Cardiac fibroblast (primary cell): ENCODE results near the gene LRRC8A.
"Not testable (repeated sequence)": the region's sequence is repeated elsewhere in the genome, so short reads cannot be mapped to it uniquely, and the experiment has no call there.

Experiments
- DNase-seq, 2 donors: peaks; one replicate each; pipeline versions ENCODE4 v3.0.0 to v3.0.0-alpha.2; 2010; ENCODE audit warnings: low read depth in 2 of 2
- H3K4me3 ChIP-seq, 2 donors: replicated peaks in 1 of 2; 1 replicate in 1 of 2; 2 replicates in 1 of 2; pipeline ENCODE4 v1.5.1; 2011; ENCODE audit warnings: low read depth in 2 of 2, low read length in 2 of 2, mild to moderate bottlenecking in 2 of 2, moderate library complexity in 1 of 2
- CTCF ChIP-seq: IDR thresholded peaks from one replicate; pipeline ENCODE4 v1.5.1; 2011; ENCODE audit warnings: low read depth, mild to moderate bottlenecking, low read length, inconsistent platforms

The LRRC8A gene

GRCh38 chr9:128940271-128940921 is 58.5 kb downstream of the LRRC8A start:
- TF ChIP-seq CTCF: no peak
- H3K4me3 ChIP-seq: no peak overlapping the region
- DNase-seq: no peak

- no peak for DNase-seq
- no peak overlapping the region for H3K4me3 ChIP-seq
- TF ChIP-seq CTCF: no peak
These were observed 59.2 kb downstream of the LRRC8A start for GRCh38 chr9:128940946-128941755.

GRCh38 chr9:128943832-128944620 is 62.1 kb downstream of the LRRC8A start:
- no peak for DNase-seq
- H3K4me3 ChIP-seq: no peak overlapping the region
- TF ChIP-seq CTCF: no peak

GRCh38 chr9:128944966-128945365 is 63.0 kb downstream of the LRRC8A start:
- H3K4me3 ChIP-seq, DNase-seq: not testable (repeated sequence)

- no peak for DNase-seq
- TF ChIP-seq CTCF: no peak
- H3K4me3 ChIP-seq: no peak overlapping the region
These were observed 64.0 kb downstream of the LRRC8A start for GRCh38 chr9:128945798-128946501.

GRCh38 chr9:128946571-128947276 is 64.8 kb downstream of the LRRC8A start:
- H3K4me3 ChIP-seq: peak overlapping the region; percentile 97 to 100
- peak; percentile 31 to 37 for DNase-seq
- no peak for TF ChIP-seq CTCF
